GM21526 (cell line): ENCODE measurements around the gene ARL8A.
"Not testable (repeated sequence)": the region's sequence is repeated elsewhere in the genome, so short reads cannot be mapped to it uniquely, and the experiment has no call there.

Experiments used
- ATAC-seq: cut with Tn5 transposase; IDR thresholded peaks from one replicate; pipeline ENCODE4 v1.9.1; 2021; ENCODE audit warnings: moderate library complexity; ENCODE audit not compliant: unreplicated experiment, low FRiP score

The ARL8A gene

DNA sequence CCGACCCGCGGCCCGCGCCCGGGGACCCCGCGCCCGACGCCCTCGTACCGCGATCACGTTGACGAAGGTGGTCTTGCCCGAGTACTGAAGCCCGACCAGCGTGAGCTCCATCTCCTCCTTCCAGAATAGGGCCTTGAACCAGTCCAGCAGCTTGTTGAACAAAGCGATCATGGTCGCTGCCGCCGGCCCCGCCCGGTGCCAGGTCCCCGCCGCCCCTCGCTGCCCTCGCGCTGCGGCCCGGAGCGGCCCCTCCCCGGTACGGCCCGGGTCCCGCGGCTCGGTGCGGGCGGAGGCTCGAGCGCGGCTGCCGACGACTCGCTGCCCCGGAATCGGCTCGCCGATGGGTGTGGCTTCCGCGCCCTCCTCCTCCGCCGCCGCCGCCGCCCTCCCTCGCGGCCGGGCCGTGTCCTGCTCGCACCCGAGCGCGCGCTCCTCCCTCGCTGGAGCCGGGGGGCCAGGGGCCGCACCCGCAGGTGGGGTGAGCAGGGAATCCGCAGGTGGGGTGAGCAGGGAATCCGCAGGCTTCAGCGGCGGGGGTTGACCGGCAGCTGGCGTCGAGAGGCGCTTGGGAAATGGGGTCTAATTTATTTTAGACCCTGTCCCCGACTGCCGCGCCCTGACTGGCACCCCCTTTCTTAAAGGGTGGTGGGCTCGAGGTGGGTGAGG is at the start of gene ARL8A:
TSS of gene ARL8A (minus strand) at position 336 of the 666 bp plus-strand sequence. CDS start at position 171, 165 bp downstream.
- ATAC-seq: peak; percentile 57

DNA sequence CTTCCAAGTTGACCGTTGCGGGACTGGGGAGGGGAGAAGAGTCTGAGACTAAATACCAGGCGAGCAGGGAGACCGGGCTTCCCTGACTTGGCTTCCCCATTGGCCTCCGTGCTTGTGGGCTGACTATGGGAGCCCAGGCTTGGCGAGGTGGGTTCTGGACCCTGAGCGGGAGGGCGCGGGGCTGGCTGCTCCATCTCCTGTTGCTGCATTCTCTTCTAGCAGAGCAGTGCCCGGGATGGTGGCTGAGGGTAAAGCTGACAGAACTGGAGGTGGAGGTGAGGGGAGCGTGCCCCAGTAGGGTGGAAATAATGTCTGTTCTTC is 49.8 kb upstream of the ARL8A start:
- ATAC-seq: no peak

DNA sequence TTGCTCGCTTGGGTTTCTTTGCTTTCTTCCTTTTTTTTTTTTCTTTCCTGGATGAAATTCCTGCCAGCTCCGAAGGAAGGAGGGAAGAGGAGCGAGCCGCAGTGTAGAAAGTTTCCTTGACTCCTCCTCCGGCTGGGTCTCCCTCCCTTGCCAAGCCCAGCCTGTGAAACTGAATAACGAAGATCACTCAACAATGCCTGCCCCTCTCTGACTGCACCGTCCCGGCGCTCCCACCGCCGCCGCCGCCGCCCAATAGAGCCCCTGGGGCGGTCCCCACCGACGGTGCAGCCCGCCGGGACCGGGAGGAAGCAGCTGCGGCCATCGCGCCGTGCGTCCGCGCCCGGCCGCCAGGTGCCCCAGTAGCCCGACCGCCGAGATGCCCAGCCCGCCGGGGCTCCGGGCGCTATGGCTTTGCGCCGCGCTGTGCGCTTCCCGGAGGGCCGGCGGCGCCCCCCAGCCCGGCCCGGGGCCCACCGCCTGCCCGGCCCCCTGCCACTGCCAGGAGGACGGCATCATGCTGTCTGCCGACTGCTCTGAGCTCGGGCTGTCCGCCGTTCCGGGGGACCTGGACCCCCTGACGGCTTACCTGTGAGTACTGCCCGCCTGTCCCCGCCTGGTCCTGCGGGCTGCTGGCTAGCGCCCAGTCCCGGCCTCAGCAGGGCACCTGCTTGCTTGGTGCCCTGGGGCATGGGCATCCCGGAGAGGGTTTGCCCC is 49.2 kb upstream of the ARL8A start, which contains the start of gene LGR6:
TSS of gene LGR6 (plus strand) at position 186 of the 714 bp plus-strand sequence. CDS start at position 377, 191 bp downstream.
- ATAC-seq: no peak

DNA sequence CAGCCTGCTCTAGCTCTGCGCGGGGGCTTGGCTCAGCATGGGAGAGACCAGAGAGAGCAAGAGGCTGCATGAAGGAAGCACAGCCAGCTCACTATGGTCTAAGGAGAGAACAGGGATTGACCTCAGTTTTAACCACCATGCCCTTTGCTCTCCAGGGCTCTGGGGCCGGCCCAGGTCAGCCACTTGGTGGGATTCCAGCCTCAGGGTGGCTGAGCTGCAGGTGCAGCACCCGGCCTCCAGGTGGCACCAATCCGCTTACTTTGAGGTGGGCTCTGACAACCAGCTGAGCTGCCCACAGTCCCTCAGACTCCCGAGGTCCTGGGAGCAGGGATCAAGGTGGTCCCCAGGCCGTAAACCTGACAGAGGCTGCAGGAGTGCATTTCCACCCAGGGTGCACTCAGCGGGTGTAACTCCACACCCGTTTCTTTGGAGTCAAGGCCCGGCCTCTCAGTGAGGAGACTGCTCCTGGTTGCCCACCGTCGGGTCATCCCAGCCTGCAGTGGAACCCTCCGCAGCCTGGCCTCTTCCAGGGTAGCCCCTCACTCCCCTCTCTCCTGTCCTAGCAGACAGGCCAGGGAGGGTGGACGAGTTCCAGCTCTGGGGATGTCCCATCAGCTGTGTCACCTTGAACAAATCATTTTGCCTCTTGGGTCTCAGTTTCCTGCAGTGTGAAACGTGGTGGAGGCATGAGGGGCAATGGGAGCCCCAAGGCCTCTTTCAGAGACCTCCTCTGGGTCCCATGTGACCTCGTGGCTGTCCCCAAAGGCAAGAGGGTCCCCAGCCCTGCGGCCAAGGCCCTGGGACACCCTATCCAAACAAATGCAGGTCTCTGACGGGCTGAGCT is 48.5 kb upstream of the ARL8A start:
- ATAC-seq: no peak

DNA sequence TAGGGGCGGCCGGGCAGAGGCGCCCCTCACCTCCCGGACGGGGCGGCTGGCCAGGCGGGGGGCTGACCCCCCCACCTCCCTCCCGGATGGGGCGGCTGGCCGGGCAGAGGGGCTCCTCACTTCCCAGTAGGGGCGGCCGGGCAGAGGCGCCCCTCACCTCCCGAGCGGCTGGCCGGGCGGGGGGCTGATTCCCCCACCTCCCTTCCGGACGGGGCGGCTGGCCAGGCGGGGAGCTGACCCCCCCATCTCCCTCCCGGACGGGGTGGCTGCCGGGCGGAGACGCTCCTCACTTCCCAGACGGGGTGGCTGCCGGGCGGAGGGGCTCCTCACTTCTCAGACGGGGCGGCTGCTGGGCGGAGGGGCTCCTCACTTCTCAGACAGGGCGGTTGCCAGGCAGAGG is 46.9 kb upstream of the ARL8A start:
- not testable (repeated sequence) for ATAC-seq

DNA sequence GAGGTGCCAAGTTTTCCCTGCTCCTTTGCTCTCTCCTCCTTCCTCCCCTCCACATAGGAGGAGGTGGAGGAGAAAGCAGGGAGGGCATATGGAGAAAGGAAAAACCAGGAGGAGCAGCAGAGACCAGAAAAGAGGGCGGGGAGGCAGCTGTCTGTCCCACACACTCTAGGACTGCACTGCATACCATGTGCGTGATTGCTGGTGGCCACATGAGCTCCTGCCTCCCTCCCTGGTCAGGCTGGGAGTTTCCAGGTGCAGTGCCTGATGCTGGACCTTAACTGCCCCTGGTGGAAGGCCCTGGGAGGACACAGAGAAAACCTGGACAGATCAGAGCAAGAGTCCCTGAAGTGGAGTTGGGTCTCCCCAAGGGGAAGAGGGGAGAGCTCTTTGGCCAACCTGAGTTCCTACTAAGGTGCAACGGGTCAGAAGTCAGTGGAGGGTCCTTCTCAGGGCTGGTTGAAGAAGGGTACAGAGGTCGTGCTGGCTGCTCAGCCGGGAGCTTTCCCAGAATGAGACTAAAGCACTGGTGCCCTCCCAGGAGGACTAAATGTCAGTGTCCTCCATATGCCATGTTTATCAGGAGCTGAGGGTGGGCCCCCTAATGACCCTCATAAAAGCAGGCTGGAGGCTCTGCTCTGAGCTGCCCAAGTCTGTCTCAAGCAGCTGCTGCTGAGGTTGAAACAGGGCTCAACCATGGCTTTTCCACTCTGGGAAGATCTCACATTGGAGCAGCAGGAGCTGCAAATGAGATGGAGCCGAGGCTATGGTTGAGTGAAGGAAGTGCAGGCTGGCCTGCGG is 45.6 kb upstream of the ARL8A start:
- no peak for ATAC-seq

DNA sequence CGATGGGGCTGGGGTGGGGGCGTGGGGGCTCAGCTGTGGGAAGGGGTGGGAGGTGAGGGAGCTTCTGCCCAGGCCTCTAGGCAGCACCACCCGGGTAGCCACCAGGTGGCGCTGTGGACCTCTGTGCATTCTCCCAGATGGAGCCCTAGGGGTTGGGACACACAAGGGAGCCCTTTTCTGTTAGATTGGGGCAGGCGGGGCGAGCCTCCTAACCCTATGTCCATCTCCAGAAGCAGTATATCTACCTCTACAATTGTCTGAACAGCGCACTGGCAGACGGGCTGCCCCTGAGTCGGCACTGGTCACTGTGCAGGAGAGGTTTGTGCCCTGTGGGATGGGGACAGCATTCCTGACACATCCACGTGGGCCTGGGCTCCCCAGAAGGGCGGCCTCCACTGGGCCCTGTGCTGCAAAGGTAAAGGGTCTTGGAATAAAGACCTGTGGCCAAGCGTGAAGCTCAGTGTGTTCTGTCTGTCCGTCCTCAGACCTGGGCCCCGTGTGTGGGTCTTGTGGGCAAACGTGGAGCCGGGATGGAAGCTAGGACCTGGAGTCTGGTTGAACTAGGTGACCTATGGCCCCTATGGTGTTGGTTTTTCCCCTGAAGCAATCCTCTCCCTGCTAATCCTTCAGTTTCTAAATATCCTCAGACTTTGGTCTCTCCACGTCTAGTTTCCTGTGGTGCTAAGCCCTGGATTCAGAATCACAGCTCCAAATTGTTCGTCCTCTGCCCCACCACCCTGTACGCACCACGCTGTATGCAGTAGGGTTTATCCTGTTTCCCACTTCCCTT is 44.7 kb upstream of the ARL8A start:
- no peak for ATAC-seq

DNA sequence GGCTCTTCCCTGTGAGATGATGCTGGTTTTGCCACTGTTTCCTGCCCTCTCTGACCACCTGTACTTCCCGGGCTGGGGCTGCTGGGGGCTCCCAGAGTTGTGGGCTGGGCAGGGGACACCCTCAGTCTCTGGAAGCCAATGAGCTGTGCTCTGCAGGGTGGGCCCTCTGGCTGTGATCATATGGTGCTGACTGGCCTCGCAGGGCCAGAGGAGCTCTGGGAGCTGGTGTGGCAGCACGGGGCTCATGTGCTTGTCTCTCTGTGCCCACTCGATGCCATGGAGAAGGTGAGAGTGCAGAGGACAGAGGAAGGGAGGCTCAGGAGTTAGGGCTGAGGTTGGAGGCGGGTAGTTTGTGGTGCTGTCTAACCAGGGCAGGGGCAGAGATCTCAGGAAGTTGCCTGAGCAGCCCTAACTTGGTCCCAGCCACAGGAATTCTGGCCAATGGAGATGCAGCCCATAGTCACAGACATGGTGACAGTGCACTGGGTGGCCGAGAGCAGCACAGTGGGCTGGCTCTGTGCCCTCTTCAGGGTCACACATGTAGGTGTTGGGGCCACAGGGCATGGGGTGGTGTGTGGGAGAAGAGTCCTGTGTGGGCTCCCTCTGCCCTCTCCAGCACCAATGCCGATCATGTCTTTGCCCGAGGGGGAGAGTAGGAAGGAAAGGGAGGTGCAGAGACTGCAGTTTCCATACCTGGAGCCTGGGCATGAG is 43.3 kb upstream of the ARL8A start:
- no peak for ATAC-seq

DNA sequence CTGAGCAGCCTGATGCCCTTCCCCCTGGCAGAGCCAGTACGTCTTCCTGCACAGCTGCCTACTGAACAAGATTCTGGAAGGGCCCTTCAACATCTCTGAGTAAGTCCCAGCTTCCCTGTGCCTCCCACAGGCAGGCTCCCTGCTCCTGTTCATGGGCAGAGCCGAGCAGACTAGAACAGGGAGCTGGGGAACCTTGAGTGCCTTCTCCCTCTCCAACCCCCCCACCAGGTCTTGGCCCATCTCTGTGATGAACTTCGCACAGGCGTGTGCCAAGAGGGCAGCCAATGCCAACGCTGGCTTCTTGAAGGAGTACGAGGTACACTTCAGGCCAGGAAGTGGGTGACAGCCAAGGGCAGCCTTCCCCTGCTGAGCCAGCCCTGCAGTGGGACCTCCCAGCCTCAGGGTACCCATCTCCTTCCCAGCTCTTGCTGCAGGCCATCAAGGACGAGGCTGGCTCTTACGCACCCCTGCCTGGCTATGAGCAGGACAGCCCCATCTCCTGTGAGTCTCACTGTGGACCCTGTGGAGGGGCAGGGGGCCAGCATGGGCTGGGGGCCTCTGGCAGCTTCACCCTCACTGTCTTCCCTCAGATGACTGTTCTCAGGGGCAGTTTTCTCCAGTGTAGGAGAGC is 42.6 kb upstream of the ARL8A start:
- ATAC-seq: no peak

DNA sequence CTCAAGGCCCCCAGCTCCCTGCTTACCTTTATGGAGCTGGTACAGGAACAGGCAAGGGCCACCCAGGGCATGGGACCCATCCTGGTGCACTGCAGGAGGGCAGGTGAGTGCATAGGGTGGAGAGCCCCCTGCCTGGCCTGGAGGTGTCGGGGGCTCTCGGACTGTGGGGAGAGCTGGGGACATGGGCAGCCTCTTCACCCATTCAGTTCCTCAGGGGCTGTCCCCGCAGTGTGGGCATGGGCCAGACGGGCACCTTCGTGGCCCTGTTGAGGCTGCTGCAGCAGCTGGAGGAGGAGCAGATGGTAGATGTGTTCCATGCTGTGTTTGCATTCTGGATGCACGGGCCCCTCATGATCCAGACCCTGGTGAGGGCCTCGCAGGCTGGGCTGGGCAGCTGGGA is 41.8 kb upstream of the ARL8A start:
- ATAC-seq: no peak

DNA sequence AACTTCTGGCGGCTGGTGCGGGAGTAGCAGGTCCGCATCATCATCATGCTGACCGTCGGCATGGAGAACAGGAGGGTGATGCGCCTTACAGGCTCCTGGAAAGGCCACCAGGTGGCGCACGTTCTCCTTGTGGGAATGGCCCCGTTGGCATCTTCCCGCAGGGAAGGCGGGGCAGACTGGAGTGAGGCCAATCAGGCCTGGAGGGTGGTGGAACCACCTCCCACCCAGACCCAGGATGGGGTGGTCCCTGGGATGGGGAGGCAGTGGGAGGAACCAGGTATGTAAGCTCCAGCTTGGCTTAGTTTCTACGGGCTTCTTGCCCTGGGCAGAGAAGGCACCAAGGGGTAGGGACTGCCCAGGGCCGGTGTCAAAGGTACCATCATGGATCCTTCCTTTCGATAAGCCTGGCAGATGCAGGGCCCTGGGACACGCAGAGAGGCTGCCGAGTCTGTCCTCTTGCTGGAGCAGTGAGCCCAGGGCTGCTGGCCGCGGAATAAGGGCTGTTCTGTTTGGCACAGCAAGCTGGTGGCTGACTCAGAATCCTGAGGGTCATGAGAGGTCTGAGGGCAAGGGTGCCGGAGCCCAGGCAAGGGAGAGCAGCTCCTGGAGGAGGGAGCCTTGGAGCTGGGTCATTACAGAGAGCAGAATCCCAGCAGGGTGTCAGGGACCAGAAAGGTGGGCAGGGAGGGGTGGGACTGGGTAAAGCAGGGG is 40.4 kb upstream of the ARL8A start:
- ATAC-seq: no peak

DNA sequence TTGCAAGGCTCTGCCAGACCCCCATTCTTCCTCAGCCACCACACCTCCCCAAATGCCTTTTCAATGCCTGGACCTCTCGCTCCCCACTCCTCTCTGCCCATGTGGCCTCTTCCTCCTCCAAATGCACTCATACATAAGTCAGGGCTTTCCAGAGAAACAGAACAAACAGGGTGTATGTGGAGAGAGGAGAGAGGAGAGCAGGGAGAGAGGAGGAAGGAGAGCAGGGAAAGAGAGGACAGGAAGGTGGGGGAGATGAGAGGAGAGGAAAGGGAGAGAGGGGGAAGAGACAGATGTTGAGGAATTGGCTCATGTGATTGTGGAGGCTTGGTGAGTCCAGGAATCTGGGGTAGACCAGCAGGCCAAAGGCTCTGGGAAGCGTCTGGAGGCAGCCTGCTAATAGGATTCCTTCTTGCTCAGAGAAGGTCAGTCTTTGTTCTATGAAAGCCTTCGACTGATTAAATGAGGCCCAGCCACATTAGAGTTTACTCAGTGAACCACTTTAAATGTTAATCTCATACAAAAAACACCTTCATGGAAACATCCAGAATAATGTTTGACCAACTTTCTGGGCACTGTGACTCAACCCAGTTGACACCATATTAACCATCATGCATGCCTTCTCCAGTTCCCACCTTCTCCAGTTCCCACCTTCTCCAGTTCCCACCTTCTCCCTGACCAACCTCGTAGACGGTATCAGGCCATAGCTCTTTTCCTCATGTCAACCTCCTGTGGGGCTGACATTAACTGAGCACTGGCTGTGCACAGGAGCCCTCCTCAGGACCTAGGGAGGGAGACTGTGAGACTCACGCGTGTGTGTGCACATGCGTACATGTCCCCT is 37.7 kb upstream of the ARL8A start:
- ATAC-seq: no peak

DNA sequence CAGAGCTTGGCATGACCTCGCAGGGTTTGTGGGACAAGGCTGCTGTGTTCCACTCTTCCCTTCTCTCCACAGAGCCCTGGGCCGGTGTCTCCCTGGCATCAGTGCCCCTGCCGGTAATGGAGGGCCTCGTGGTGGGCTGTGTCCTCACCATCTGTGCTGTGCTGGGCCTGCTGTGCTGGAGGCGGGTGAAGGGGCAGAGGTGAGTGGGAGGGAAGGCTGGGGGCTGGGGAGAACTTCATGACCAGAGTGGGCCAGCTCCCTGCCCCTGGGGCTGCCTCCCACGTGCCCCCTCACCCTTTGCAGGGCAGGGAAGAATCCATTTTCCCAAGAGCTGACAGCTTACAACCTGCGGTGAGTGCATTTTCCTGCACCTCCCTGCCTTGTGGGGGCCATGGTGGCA is 37.0 kb upstream of the ARL8A start:
- ATAC-seq: no peak

DNA sequence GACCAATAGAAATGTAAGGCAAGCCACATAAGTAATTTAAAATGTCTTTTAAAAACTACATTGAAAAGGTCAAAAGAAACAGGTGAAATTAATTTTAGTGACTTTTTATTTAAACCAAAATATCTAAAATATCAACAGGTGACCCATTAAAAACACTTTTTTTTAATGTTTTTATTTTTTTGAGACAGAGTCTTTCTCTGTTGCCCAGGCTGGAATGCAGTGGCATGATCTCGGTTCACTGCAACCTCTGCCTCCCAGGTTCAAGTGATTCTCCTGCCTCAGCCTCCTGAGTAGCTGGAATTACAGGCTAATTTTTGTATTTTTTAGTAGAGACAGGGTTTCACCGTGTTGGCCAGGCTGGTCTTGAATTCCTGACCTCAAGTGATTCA is 36.2 kb upstream of the ARL8A start:
- not testable (repeated sequence) for ATAC-seq

DNA sequence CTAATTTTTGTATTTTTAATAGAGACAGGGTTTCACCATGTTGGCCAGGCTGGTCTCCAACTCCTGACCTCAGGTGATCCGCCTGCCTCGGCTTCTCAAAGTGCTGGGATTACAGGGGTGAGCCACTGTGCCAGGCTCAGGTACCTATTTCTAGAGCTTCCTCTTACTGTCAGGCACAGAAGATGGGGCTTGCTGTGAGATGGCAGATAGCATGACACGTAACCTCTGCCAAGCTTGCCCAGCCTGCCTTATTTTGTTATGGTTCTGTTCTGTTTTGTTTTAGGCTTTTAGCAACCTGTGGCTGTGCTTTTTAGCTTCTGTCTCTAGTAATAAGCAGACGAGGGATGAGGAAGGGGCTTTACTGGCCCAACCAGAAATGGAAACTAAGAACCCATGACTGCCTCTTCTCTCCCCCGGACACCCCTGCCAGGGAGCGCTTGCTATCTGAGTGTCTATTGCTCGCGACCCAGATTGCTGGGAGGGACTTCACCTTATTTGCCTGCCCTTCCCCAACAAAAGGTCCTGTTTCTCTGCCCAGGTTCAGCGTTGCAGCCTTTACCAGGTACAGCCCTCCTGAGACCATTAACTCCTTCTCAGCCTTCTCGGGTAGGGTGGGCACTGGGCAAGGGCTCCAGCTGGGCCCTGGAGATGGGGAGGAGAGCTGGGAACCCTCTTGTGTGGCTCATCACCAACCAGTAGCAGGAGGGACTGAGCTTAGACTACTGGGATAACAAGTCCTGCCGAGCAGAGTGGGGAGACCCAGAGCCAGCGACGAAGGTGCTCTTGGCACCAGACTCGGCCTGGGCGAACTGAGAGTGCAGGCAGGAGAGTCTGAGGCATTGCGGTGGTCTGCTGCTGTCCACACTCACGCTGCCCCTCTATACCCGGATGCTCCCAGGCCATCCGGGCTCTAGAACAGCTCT is 35.6 kb upstream of the ARL8A start:
- ATAC-seq: no peak
